Heart left ventricle (tissue), 13 donors: ENCODE data around the gene CERS5.

Experiments
- POLR2A ChIP-seq, 2 donors: fragments of 450-650 bp; IDR thresholded peaks; one replicate each; pipeline ENCODE4 v1.6.1; 2017; ENCODE audit warnings: antibody characterized with exemption in 2 of 2, mild to moderate bottlenecking in 2 of 2, moderate library complexity in 2 of 2
- TF ChIP-seq, protein P1 (sequence below), 12 donors: fragments of 200-600 bp; sonication (generic) in 4 of 12; IDR thresholded peaks; one replicate each; pipeline versions ENCODE4 v1.5.0 to v1.8.0; 2018 to 2022; ENCODE audit warnings: antibody characterized with exemption in 12 of 12, mild to moderate bottlenecking in 5 of 12
- donor health status: ischemic (EF 13 %, LVEDD 7.1; RV severe dilation, severe dysfunction).
- donor health status: DM: no; HTN: yes; CAD: no.
- donor health status: DM: no; HTN: no; CAD: no.
- donor health status: ischemic (EF 25% LVEDD 6.9; RV normal size, moderate dysfunction).
- donor health status: ischemic (EF 25% LVEDD 5.7; RV mildly dilated, moderate dysfunction).
- donor health status: ischemic (EF 35%, LVEDD 5.7; RV mildly dilated, moderate dysfunction).
- donor health status: nonischemic (EF 11% LVEDD 7.7; RV severe dilation, severe dysfunction).
- donor health status: DM: yes; HTN: yes; CAD: no.
- donor health status: PGD.
- donor health status: ischemic (EF 29% LVEDD 5.4; RV normal size, mild dysfunction).
- donor health status: nonischemic (EF 23%, LVEDD 6.1; RV moderate dilation, normal function).

DNA sequence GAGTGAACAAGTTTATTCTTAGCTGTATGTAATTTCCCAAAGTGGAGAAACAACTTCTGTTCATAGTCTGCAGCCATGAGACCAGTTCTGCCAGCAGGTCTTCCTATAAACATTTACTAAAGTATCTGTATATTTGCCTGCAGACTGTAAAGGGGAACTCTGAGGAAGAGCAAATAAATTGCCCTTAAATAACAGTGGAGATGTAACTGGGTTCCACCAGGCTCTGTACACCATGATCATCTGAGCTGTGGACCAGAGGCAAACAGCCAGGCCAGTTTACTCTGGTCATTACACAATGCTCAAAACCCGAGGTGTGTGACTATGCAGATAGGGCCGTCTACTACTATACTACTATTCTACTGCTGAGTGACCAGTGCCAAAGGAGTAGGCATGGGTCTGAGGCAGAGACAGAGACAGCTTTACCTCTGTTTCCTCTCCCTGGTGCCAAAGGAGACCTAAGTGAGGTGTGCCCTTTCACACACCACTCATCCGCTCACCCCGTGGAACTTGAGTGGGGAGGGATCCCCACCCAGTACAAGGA is 21.1 kb upstream of the CERS5 start:
- TF ChIP-seq, protein P1, sequence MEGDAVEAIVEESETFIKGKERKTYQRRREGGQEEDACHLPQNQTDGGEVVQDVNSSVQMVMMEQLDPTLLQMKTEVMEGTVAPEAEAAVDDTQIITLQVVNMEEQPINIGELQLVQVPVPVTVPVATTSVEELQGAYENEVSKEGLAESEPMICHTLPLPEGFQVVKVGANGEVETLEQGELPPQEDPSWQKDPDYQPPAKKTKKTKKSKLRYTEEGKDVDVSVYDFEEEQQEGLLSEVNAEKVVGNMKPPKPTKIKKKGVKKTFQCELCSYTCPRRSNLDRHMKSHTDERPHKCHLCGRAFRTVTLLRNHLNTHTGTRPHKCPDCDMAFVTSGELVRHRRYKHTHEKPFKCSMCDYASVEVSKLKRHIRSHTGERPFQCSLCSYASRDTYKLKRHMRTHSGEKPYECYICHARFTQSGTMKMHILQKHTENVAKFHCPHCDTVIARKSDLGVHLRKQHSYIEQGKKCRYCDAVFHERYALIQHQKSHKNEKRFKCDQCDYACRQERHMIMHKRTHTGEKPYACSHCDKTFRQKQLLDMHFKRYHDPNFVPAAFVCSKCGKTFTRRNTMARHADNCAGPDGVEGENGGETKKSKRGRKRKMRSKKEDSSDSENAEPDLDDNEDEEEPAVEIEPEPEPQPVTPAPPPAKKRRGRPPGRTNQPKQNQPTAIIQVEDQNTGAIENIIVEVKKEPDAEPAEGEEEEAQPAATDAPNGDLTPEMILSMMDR (IDR thresholded peaks at IDR 0.05), result no peak
- TF ChIP-seq POLR2A (IDR thresholded peaks at IDR 0.05), result no peak
